ENCODE results near the gene REG3G. TPM values are rescaled to one million over a fixed set of nuclear protein-coding genes. Genes with fewer than 3 reads are reported as not detected.

The REG3G gene
- total RNA-seq, 1 donor from 2014 or later = not detected

DNA sequence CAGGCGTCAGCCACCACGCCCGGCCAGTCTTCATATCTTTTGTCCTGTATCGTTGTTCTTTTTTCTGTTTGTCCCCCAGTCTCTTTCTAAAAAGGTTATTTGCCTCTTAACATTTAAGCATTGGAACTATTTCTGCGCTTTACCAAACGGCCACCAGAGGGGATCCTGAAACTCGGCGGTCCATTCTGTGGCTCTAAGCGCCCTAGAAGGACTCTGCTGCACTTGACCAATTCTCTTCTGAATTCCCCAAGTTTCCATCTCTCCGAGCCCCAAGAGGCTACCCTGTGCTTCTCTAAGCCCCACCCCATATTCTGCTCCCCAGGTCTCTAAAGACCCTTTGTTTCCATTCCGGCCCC is 33.1 kb upstream of the REG3G start:
- Mint-ChIP-seq H3K4me1 (ENCODE audit: unreplicated experiment) (peaks cover 12% of the 10 kb centered on the region), H3K9me3 (ENCODE audit: unreplicated experiment) (no peaks in the 10 kb centered on the region), H3K36me3 (ENCODE audit: low read depth, unreplicated experiment) (no peaks in the 10 kb centered on the region), H3K27ac (ENCODE audit: unreplicated experiment) (no peak overlapping the region), H3K27me3 (ENCODE audit: unreplicated experiment) (peaks cover 11% of the 10 kb centered on the region), H3K4me3 (ENCODE audit: unreplicated experiment) (peak overlapping the region; percentile 84)
- DNase-seq (ENCODE audit: low spot score) = peak; percentile 48
- TF ChIP-seq, protein P1, sequence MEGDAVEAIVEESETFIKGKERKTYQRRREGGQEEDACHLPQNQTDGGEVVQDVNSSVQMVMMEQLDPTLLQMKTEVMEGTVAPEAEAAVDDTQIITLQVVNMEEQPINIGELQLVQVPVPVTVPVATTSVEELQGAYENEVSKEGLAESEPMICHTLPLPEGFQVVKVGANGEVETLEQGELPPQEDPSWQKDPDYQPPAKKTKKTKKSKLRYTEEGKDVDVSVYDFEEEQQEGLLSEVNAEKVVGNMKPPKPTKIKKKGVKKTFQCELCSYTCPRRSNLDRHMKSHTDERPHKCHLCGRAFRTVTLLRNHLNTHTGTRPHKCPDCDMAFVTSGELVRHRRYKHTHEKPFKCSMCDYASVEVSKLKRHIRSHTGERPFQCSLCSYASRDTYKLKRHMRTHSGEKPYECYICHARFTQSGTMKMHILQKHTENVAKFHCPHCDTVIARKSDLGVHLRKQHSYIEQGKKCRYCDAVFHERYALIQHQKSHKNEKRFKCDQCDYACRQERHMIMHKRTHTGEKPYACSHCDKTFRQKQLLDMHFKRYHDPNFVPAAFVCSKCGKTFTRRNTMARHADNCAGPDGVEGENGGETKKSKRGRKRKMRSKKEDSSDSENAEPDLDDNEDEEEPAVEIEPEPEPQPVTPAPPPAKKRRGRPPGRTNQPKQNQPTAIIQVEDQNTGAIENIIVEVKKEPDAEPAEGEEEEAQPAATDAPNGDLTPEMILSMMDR (IDR thresholded peaks at IDR 0.05; ENCODE audit: unreplicated experiment) = peak; percentile 55

DNA sequence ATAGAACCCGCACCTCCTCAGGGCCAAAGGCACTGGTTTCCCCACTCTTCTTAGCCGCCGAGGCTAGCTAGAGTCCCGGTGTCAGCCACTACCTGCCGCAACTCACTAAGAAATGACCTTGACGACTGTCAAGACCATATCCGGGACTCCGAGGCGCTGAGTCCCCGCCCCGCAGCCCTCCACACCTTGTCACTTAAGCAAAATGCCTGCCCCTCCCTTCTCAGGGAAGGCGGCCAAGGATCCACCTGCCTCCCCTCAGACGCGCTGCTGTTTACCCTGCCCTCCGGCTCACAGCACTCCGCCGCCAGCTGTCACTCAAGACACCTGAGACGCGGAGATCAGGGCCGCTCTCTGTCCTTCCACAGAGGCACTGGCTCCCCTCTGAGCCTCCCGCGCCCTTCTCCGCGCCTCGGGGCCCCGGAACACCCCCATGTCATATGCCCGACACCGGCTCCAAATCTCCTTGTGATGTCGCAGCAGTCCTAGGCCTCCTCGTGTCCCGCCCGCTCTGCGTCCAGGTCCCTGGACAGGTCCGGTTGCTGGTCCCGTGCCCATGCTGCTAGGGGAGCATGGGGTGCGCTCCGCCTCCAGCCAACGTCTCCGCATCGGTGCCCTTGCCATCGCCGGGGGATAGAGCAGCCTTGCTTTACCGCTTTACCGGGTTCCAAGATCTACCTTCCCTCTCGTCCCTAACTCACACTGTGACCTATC is 32.5 kb upstream of the REG3G start:
- peaks cover 11% of the 10 kb centered on the region for H3K27me3 Mint-ChIP-seq (ENCODE audit: unreplicated experiment)
- no peaks in the 10 kb centered on the region for H3K36me3 Mint-ChIP-seq (ENCODE audit: low read depth, unreplicated experiment)
- H3K4me1 Mint-ChIP-seq (ENCODE audit: unreplicated experiment) = peaks cover 12% of the 10 kb centered on the region
- TF ChIP-seq, protein P1 (IDR thresholded peaks at IDR 0.05; ENCODE audit: unreplicated experiment) = no peak
- H3K9me3 Mint-ChIP-seq (ENCODE audit: unreplicated experiment) = no peaks in the 10 kb centered on the region
- H3K27ac Mint-ChIP-seq (ENCODE audit: unreplicated experiment) = no peak overlapping the region
- DNase-seq (ENCODE audit: low spot score) = no peak
- H3K4me3 Mint-ChIP-seq (ENCODE audit: unreplicated experiment) = peak overlapping the region; percentile 84

DNA sequence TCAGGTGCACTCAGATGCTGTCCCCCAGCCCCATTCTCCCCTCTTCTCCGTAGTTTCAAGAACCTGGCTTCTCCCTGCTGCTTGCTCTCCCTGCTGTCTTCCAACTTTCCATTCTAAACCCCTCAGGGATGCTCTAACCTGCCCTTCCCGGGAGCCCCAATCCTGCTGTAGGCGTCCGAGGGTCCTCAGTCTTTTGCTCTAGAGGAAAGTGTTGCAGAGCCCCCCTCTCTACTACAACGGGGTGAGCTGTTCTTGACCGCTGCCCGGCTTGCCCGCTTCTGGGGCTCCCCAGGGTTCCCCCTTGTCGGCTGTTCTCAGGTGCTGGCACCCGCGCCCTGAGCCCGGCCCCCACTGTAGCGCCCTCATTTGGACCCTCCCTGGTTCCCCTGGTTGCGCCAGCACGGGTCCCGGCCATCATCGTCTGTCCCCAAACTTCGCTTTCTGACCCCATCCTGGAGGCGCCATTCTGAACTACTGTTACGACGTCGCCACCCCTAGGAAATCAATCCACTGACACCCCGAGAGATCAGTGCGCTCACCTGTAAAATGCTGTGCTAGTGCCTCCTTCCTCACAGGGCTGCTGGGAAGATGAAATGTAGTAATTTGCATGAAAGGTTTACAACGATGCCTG is 31.9 kb upstream of the REG3G start:
- Mint-ChIP-seq H3K9me3 (ENCODE audit: unreplicated experiment) (no peaks in the 10 kb centered on the region), H3K36me3 (ENCODE audit: low read depth, unreplicated experiment) (no peaks in the 10 kb centered on the region), H3K4me1 (ENCODE audit: unreplicated experiment) (peaks cover 12% of the 10 kb centered on the region), H3K27me3 (ENCODE audit: unreplicated experiment) (peaks cover 11% of the 10 kb centered on the region), H3K27ac (ENCODE audit: unreplicated experiment) (no peak overlapping the region), H3K4me3 (ENCODE audit: unreplicated experiment) (peak overlapping the region; percentile 84)
- TF ChIP-seq, protein P1 (IDR thresholded peaks at IDR 0.05; ENCODE audit: unreplicated experiment) = no peak
- no peak for DNase-seq (ENCODE audit: low spot score)

DNA sequence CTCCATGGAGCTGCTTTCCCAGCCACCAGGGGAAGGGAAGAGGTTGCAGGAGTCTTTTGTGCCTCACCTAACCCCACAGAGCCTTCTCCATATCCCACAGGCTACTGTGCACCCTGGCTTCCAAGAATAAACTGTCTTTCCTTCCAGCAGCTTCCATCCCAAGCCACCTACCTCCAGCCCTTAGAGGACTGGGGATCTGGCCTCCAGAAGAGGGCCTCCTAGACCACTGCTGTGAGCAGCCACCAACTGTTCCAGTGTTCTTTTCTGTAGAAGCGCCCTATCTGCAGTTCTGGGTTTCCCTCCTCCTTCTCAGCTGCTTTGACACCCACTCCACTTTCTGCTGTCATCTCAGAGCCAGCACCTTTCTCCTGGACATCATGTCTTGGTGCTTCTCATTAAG is 30.7 kb upstream of the REG3G start:
- H3K27me3 Mint-ChIP-seq (ENCODE audit: unreplicated experiment) = peaks cover 11% of the 10 kb centered on the region
- H3K27ac Mint-ChIP-seq (ENCODE audit: unreplicated experiment) = no peak overlapping the region
- H3K4me3 Mint-ChIP-seq (ENCODE audit: unreplicated experiment) = no peak overlapping the region
- TF ChIP-seq, protein P1 (IDR thresholded peaks at IDR 0.05; ENCODE audit: unreplicated experiment) = no peak
- H3K36me3 Mint-ChIP-seq (ENCODE audit: low read depth, unreplicated experiment) = no peaks in the 10 kb centered on the region
- DNase-seq (ENCODE audit: low spot score) = no peak
- H3K9me3 Mint-ChIP-seq (ENCODE audit: unreplicated experiment) = no peaks in the 10 kb centered on the region
- H3K4me1 Mint-ChIP-seq (ENCODE audit: unreplicated experiment) = peaks cover 12% of the 10 kb centered on the region

DNA sequence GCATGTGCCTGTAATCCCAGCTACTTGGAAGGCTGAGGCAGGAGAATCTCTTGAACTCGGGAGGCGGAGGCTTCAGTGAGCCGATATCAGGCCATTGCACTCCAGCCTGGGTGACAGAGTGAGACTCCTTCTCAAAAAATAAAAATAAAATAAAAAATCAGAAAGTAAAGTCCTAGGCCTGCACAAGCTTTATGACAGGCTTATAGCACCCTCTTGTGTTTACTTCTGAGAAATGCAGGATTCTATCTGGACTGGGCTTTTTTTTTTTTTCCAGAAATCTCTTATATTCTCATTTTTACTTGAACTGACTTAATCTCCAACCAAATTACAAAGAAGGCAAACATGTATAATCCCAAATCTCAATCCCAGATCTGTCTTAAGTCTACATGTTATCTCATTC is 26.1 kb upstream of the REG3G start:
- H3K9me3 Mint-ChIP-seq (ENCODE audit: unreplicated experiment) = no peaks in the 10 kb centered on the region
- H3K4me1 Mint-ChIP-seq (ENCODE audit: unreplicated experiment) = peaks cover 3% of the 10 kb centered on the region
- H3K4me3 Mint-ChIP-seq (ENCODE audit: unreplicated experiment) = no peak overlapping the region
- H3K36me3 Mint-ChIP-seq (ENCODE audit: low read depth, unreplicated experiment) = no peaks in the 10 kb centered on the region
- TF ChIP-seq, protein P1 (IDR thresholded peaks at IDR 0.05; ENCODE audit: unreplicated experiment) = peak; percentile 63
- H3K27me3 Mint-ChIP-seq (ENCODE audit: unreplicated experiment) = no peaks in the 10 kb centered on the region
- no peak overlapping the region for H3K27ac Mint-ChIP-seq (ENCODE audit: unreplicated experiment)
- no peak for DNase-seq (ENCODE audit: low spot score)

Data from endothelial cell (in vitro differentiated cells).